Caco-2 (cell line): ENCODE results near the gene HIP1R. TPM values are rescaled to one million over a fixed set of nuclear protein-coding genes. Genes with fewer than 3 reads are reported as not detected.

Source experiments
- BruUV-seq: library from RNA; stranded (reverse); fragments of 400-500 nt; replicated peaks from 2 replicates; lab custom pipeline; 2021; lab: Mats Ljungman, UMichigan
- CTCF ChIA-PET: fragments of 300-600 bp; sonication (Branson Sonifier 250); formaldehyde crosslinking; loops from one replicate; lab custom pipeline; 2022; ENCODE audit warnings: antibody characterized with exemption; lab: Charles Lee
- POLR2A ChIA-PET: fragments of 300-600 bp; sonication (Branson Sonifier 250); formaldehyde crosslinking; loops from one replicate; lab custom pipeline; 2022; ENCODE audit warnings: antibody characterized with exemption; lab: Charles Lee
- DNase-seq, 2 experiments: peaks; one replicate each; pipeline versions ENCODE4 v3.0.0 to v3.0.0-alpha.2; 2020 to 2022
- H3K27me3 ChIP-seq: replicated peaks from 2 replicates; pipeline ENCODE4 v1.6.0; 2011; ENCODE audit warnings: low read length; ENCODE audit not compliant: control insufficient read depth, insufficient read depth
- H3K36me3 ChIP-seq: 2 replicates; pipeline ENCODE4 v1.5.1; 2011; ENCODE audit warnings: low read length; ENCODE audit not compliant: control insufficient read depth, insufficient read depth
- H3K4me1 ChIP-seq: fragments of 250-450 bp; sonication (Bioruptor Pico); 2 replicates; pipeline ENCODE4 v1.5.1; 2020; ENCODE audit warnings: mild to moderate bottlenecking
- H3K4me3 ChIP-seq: 2 replicates; pipeline ENCODE4 v1.5.1; 2011; ENCODE audit warnings: low read depth, mild to moderate bottlenecking, control low read depth, low read length
- H3K9me3 ChIP-seq: fragments of 250-450 bp; sonication (Bioruptor Pico); 2 replicates; pipeline ENCODE4 v1.5.1; 2020; ENCODE audit warnings: mild to moderate bottlenecking, moderate library complexity
- H3K27ac Mint-ChIP-seq: one replicate; pipeline ENCODE4 v1.8.0; 2022; ENCODE audit warnings: mixed read lengths; ENCODE audit not compliant: unreplicated experiment
- H3K27me3 Mint-ChIP-seq: one replicate; pipeline ENCODE4 v1.8.0; 2022; ENCODE audit warnings: mixed read lengths; ENCODE audit not compliant: insufficient read depth, unreplicated experiment
- H3K36me3 Mint-ChIP-seq: one replicate; pipeline ENCODE4 v1.8.0; 2022; ENCODE audit warnings: mild to moderate bottlenecking, mixed read lengths; ENCODE audit not compliant: insufficient read depth, unreplicated experiment
- H3K4me1 Mint-ChIP-seq: one replicate; pipeline ENCODE4 v1.8.0; 2022; ENCODE audit warnings: low read depth, mixed read lengths; ENCODE audit not compliant: unreplicated experiment
- H3K4me3 Mint-ChIP-seq: one replicate; pipeline ENCODE4 v1.8.0; 2022; ENCODE audit warnings: mild to moderate bottlenecking, moderate library complexity, mixed read lengths; ENCODE audit not compliant: unreplicated experiment
- H3K9me3 Mint-ChIP-seq: one replicate; pipeline ENCODE4 v1.8.0; 2022; ENCODE audit warnings: mixed read lengths; ENCODE audit not compliant: unreplicated experiment
- intact Hi-C: fragments of 100-400 bp; cut with micrococcal nuclease; formaldehyde crosslinking; loops from one replicate; pipeline ENCODE4 v1.10.0; 2022; ENCODE audit not compliant: unreplicated experiment
- total RNA-seq: library from RNA; stranded (reverse); gene quantifications from 2 replicates; pipeline ENCODE4 v1.2.3, GENCODE V29; 2022
- TF ChIP-seq, protein P1 (sequence below), 2 experiments: fragments of 200-600 bp in 1 of 2; IDR thresholded peaks; 1 replicate in 1 of 2; 2 replicates in 1 of 2; pipeline versions ENCODE4 v1.5.1 to v1.8.0; 2011 to 2022; ENCODE audit warnings: antibody characterized with exemption in 1 of 2, control low read depth in 1 of 2, inconsistent platforms in 1 of 2, low read depth in 1 of 2, low read length in 1 of 2, mild to moderate bottlenecking in 1 of 2, moderate library complexity in 1 of 2; ENCODE audit not compliant: insufficient read depth in 1 of 2, severe bottlenecking in 1 of 2, unreplicated experiment in 1 of 2

The HIP1R gene
- total RNA-seq, 1 experiment from 2014 or later = 13.8 TPM

DNA sequence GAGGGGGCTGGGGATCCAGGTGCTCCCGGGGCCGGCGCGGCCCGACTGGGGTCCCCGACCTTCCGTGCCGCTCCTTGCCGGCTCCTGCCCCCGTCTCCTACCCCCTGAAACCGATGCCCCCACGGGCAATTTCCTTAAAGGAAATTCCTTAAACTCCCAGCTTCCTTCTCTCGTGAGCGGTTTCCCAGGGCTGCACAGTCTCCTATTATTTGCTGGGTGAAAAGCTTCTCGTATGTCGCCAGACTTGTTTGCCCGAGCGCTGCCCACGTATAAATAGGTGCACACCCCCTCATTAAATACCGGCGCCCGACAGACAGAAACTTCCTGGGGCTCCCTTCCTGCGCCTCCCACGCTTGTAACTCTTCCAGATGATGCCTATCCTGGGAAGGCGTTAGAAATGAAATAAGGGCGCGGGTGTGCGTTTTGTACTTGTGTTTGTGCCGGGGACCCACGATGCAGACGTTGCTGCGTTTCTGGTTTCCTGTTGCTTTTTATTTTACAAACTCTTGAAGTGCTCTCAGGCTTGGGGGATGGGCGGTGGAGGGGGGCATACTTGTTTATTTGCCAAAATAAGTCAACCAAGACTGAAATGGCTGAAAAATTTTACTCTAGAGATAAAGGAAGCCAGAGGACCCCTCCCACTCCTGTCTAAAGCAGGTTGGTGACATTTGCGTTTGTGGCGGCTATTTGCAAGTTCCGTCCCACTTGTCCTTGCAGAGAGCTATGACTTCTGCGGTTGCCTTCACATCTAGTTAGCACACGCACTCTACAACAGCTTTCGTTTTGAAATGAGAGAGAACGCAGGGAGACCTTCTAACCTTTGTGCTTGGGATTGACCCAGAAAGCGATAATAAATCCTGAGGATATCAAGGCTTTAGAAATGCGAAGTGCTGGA, 1.0 kb downstream of the HIP1R start:
- BruUV-seq = no TSS peak
- POLR2A ChIA-PET = interaction anchor here (0.5 to 0.9 kb wide), 3 partner anchors 18 to 130 kb away, joined by 3 to 8 read pairs (median 3); partner anchors contain the start of gene ABCB9
- DNase-seq = peak in 1 of 2 experiments; percentile 41
- H3K4me1 ChIP-seq = peaks cover 31% of the 10 kb centered on the region
- peaks cover 36% of the 10 kb centered on the region for H3K4me1 Mint-ChIP-seq
- H3K27me3 Mint-ChIP-seq = no peaks in the 10 kb centered on the region
- H3K36me3 ChIP-seq = peaks cover under 1% of the 10 kb centered on the region; the same call in 1 of the 2 replicates
- H3K27ac Mint-ChIP-seq = peak overlapping the region; percentile 94
- H3K9me3 ChIP-seq = no peaks in the 10 kb centered on the region
- H3K9me3 Mint-ChIP-seq = no peaks in the 10 kb centered on the region
- intact Hi-C loops = loop anchor here (10.0 kb wide), 1 partner anchor 61 kb away; the partner anchor contains the start of gene CCDC62
- TF ChIP-seq, protein P1, sequence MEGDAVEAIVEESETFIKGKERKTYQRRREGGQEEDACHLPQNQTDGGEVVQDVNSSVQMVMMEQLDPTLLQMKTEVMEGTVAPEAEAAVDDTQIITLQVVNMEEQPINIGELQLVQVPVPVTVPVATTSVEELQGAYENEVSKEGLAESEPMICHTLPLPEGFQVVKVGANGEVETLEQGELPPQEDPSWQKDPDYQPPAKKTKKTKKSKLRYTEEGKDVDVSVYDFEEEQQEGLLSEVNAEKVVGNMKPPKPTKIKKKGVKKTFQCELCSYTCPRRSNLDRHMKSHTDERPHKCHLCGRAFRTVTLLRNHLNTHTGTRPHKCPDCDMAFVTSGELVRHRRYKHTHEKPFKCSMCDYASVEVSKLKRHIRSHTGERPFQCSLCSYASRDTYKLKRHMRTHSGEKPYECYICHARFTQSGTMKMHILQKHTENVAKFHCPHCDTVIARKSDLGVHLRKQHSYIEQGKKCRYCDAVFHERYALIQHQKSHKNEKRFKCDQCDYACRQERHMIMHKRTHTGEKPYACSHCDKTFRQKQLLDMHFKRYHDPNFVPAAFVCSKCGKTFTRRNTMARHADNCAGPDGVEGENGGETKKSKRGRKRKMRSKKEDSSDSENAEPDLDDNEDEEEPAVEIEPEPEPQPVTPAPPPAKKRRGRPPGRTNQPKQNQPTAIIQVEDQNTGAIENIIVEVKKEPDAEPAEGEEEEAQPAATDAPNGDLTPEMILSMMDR (IDR thresholded peaks at IDR 0.05; ENCODE audit: insufficient read depth in 1 of 2, low read depth in 1 of 2, low read length in 1 of 2, severe bottlenecking in 1 of 2, unreplicated experiment in 1 of 2) = no peak
- peaks cover 12% of the 10 kb centered on the region for H3K36me3 Mint-ChIP-seq
- CTCF ChIA-PET = interaction anchor here (0.6 to 1.5 kb wide), 2 partner anchors 42 to 53 kb away, joined by 4 to 5 read pairs; no protein-coding TSS in a partner anchor
- H3K4me3 Mint-ChIP-seq = peak overlapping the region; percentile 94
- no peaks in the 10 kb centered on the region for H3K27me3 ChIP-seq
- peak overlapping the region; percentile 72 for H3K4me3 ChIP-seq

GRCh38 chr12:122837306-122838265, 2.3 kb downstream of the HIP1R start:
- H3K4me3 Mint-ChIP-seq = peak overlapping the region; percentile 94
- TF ChIP-seq, protein P1 (IDR thresholded peaks at IDR 0.05; ENCODE audit: insufficient read depth in 1 of 2, low read depth in 1 of 2, low read length in 1 of 2, severe bottlenecking in 1 of 2, unreplicated experiment in 1 of 2) = no peak
- no peaks in the 10 kb centered on the region for H3K27me3 Mint-ChIP-seq
- H3K27ac Mint-ChIP-seq = peak overlapping the region; percentile 59
- no peak for DNase-seq
- peaks cover 50% of the 10 kb centered on the region for H3K4me1 Mint-ChIP-seq
- H3K36me3 Mint-ChIP-seq = peaks cover 12% of the 10 kb centered on the region
- no TSS peak for BruUV-seq
- H3K9me3 ChIP-seq = no peaks in the 10 kb centered on the region
- ChIA-PET CTCF (interaction anchor here (0.5 kb wide), 1 partner anchor 136 kb away, joined by 3 read pairs; no protein-coding TSS in a partner anchor), POLR2A (no interaction called here)
- H3K36me3 ChIP-seq = peaks cover 1% of the 10 kb centered on the region; the same call in 1 of the 2 replicates
- H3K4me3 ChIP-seq = peak overlapping the region; percentile 11; the same call in 1 of the 2 replicates
- H3K9me3 Mint-ChIP-seq = no peaks in the 10 kb centered on the region
- intact Hi-C loops = loop anchor here (10.0 kb wide), 1 partner anchor 63 kb away; the partner anchor contains the start of gene CCDC62
- no peaks in the 10 kb centered on the region for H3K27me3 ChIP-seq
- H3K4me1 ChIP-seq = peaks cover 39% of the 10 kb centered on the region
